Left ventricle myocardium inferior (tissue), 1 donor: ENCODE data around the gene PTPRT. TPM values are rescaled to one million over a fixed set of nuclear protein-coding genes. Genes with fewer than 3 reads are reported as not detected.

Experiments used
- DNase-seq: peaks from one replicate; pipeline ENCODE4 v3.0.0-alpha.2; 2020
- H3K27ac ChIP-seq: fragments of 200-600 bp; replicated peaks from 2 replicates; pipeline ENCODE4 v1.8.0; 2021
- H3K27me3 ChIP-seq: fragments of 200-600 bp; 2 replicates; pipeline ENCODE4 v1.8.0; 2021; ENCODE audit warnings: low read depth
- H3K36me3 ChIP-seq: fragments of 200-600 bp; 2 replicates; pipeline ENCODE4 v1.8.0; 2021
- H3K4me1 ChIP-seq: fragments of 200-600 bp; 2 replicates; pipeline ENCODE4 v1.8.0; 2021
- H3K4me3 ChIP-seq: fragments of 200-600 bp; 2 replicates; pipeline ENCODE4 v1.8.0; 2021; ENCODE audit warnings: mild to moderate bottlenecking, moderate library complexity
- H3K9me3 ChIP-seq: fragments of 200-600 bp; replicated peaks from 2 replicates; pipeline ENCODE4 v1.8.0; 2021
- intact Hi-C: fragments of 100-400 bp; cut with micrococcal nuclease; formaldehyde crosslinking; loops from one replicate; pipeline ENCODE4 v1.11.0; 2022
- total RNA-seq: library from RNA; stranded (reverse); fragmentation: NEBNext Ultra II Directional; extraction: Animal tissue kit (Norgen Biotek cat#: 25700); gene quantifications from one replicate; pipeline ENCODE4 v1.2.1, GENCODE V29; 2021
- TF ChIP-seq, protein P1 (sequence below): fragments of 200-600 bp; IDR thresholded peaks from 2 replicates; pipeline ENCODE4 v1.8.0; 2021; ENCODE audit warnings: antibody characterized with exemption, mild to moderate bottlenecking, borderline replicate concordance
- donor health status: DM: no; HTN: yes; CAD: no; lungs with severe emphysema.

Gene PTPRT
- total RNA-seq, 1 donor from 2014 or later, result 0.08 TPM

- no peaks in the 10 kb centered on the region for H3K9me3 ChIP-seq
- H3K27ac ChIP-seq, result no peak overlapping the region
- no peak for DNase-seq
- TF ChIP-seq, protein P1, sequence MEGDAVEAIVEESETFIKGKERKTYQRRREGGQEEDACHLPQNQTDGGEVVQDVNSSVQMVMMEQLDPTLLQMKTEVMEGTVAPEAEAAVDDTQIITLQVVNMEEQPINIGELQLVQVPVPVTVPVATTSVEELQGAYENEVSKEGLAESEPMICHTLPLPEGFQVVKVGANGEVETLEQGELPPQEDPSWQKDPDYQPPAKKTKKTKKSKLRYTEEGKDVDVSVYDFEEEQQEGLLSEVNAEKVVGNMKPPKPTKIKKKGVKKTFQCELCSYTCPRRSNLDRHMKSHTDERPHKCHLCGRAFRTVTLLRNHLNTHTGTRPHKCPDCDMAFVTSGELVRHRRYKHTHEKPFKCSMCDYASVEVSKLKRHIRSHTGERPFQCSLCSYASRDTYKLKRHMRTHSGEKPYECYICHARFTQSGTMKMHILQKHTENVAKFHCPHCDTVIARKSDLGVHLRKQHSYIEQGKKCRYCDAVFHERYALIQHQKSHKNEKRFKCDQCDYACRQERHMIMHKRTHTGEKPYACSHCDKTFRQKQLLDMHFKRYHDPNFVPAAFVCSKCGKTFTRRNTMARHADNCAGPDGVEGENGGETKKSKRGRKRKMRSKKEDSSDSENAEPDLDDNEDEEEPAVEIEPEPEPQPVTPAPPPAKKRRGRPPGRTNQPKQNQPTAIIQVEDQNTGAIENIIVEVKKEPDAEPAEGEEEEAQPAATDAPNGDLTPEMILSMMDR, result no peak
- H3K4me3 ChIP-seq, result no peak overlapping the region
- no peaks in the 10 kb centered on the region for H3K4me1 ChIP-seq
- no peaks in the 10 kb centered on the region for H3K36me3 ChIP-seq
- intact Hi-C loops, result no loop called here
- H3K27me3 ChIP-seq, result peaks cover 12% of the 10 kb centered on the region
Observed at GRCh38 chr20:42553374-42553773, 636.3 kb downstream of the PTPRT start.

- DNase-seq, result no peak
- Histone ChIP-seq H3K4me1 (no peaks in the 10 kb centered on the region), H3K27me3 (peaks cover 3% of the 10 kb centered on the region), H3K4me3 (no peak overlapping the region), H3K27ac (no peak overlapping the region), H3K36me3 (no peaks in the 10 kb centered on the region), H3K9me3 (no peaks in the 10 kb centered on the region)
- intact Hi-C loops, result no loop called here
- TF ChIP-seq, protein P1, result no peak
Observed at GRCh38 chr20:42549496-42549895, 640.2 kb downstream of the PTPRT start.

DNA sequence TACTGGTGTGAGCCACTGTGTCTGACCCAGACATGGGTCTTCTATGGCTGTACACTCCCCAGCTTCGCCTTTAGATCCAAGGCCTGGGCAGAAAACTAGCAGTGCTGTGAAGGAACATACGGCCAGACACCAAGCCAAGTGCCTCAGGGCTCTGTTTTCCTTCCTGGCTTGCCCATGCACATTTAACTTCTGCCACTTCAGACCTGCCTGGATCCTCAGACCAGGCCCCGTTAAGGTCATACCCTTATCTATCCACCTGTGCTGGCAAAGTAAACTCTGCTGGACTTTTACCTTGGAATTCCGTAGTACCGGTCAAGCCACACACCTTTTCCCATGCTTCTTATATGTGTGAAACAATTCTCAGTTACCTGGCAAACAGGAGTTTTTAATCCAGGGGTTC, 644.8 kb downstream of the PTPRT start:
- Histone ChIP-seq H3K27ac (no peak overlapping the region), H3K9me3 (no peaks in the 10 kb centered on the region), H3K36me3 (no peaks in the 10 kb centered on the region), H3K4me3 (no peak overlapping the region), H3K4me1 (no peaks in the 10 kb centered on the region), H3K27me3 (peaks cover 3% of the 10 kb centered on the region)
- TF ChIP-seq, protein P1, result no peak
- no peak for DNase-seq
- intact Hi-C loops, result no loop called here

DNA sequence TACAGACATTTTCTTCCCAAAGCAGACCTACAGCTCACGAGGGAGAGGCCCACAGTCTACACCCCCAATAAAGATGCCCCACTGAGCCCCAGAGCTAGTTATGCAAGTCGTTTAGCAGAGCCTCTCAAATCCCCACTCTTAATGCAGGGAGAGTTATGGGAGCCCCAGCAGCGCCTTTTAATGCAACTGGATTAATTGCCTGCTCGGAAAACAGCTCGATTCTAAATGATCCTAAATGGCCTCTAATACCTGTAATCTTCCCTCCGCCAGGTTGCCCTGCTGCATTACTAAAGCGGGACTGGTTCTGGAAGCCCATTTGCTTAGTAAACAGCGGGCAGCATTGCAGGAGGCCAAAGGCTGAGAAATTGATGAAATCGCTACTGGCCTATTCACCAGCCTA, 656.9 kb downstream of the PTPRT start:
- Histone ChIP-seq H3K27ac (no peak overlapping the region), H3K27me3 (peaks cover 4% of the 10 kb centered on the region), H3K36me3 (no peaks in the 10 kb centered on the region), H3K9me3 (no peaks in the 10 kb centered on the region), H3K4me1 (no peaks in the 10 kb centered on the region), H3K4me3 (no peak overlapping the region)
- no peak for DNase-seq
- TF ChIP-seq, protein P1, result no peak
- intact Hi-C loops, result loop anchor here (5.0 kb wide), 1 partner anchor 331 kb away; no protein-coding TSS in a partner anchor

DNA sequence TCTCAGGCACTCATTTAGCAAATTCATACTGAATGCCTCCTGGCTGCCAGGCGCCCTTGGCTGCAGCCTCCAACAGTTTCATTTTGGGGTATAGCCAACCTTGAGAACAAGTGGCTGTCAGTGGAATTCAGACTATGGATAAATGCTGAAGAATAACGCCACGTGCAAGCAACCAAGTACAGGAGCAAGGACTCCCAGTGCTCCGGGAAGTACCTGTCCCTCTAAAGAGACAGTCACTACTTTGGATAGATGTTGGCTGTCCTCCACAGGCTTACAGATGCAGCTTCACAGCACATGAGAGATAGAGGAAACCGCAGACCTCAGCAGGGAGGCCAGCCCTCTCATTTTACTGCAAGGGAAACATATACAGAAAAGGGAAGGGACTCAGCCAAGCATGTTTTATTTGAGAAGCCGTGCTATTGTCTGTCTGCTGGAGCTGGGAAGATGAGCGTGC, 658.2 kb downstream of the PTPRT start:
- Histone ChIP-seq H3K4me3 (no peak overlapping the region), H3K9me3 (no peaks in the 10 kb centered on the region), H3K36me3 (no peaks in the 10 kb centered on the region), H3K27me3 (peaks cover 4% of the 10 kb centered on the region), H3K4me1 (no peaks in the 10 kb centered on the region), H3K27ac (no peak overlapping the region)
- no peak for DNase-seq
- TF ChIP-seq, protein P1, result no peak
- intact Hi-C loops, result loop anchor here (5.0 kb wide), 1 partner anchor 329 kb away; no protein-coding TSS in a partner anchor
